GM12891 (cell line): ENCODE data around the gene TAF11L5. TPM values are rescaled to one million over a fixed set of nuclear protein-coding genes. Genes with fewer than 3 reads are reported as not detected.
"Not testable (repeated sequence)": the region's sequence is repeated elsewhere in the genome, so short reads cannot be mapped to it uniquely, and the experiment has no call there.

Experiments used
- DNase-seq: peaks from one replicate; pipeline ENCODE4 v3.0.0; 2011; ENCODE audit warnings: low spot score; ENCODE audit not compliant: insufficient read length
- FAIRE-seq: peaks from 2 replicates; lab custom pipeline; 2011; peaks lifted over from hg19 to GRCh38; lab: Jason Lieb, UNC
- PAX5 ChIP-seq: IDR thresholded peaks from 2 replicates; pipeline ENCODE4 v1.6.1; 2011; ENCODE audit warnings: low read length, moderate library complexity, mild to moderate bottlenecking; ENCODE audit not compliant: insufficient read depth, severe bottlenecking
- POLR2A ChIP-seq: IDR thresholded peaks from 2 replicates; pipeline ENCODE4 v1.6.1; 2011; ENCODE audit warnings: low read depth, low read length, control low read depth
- POLR2AphosphoS5 ChIP-seq: IDR thresholded peaks from 2 replicates; pipeline ENCODE4 v1.6.1; 2011; ENCODE audit warnings: low read depth, low read length, control low read depth
- POU2F2 ChIP-seq: IDR thresholded peaks from 2 replicates; pipeline ENCODE4 v1.6.1; 2011; ENCODE audit warnings: low read depth, mild to moderate bottlenecking, control low read depth, low read length, moderate library complexity
- SPI1 ChIP-seq: IDR thresholded peaks from 2 replicates; pipeline ENCODE4 v1.6.1; 2011; ENCODE audit warnings: low read depth, low read length, control low read depth
- TAF1 ChIP-seq: IDR thresholded peaks from 2 replicates; pipeline ENCODE4 v1.6.1; 2011; ENCODE audit warnings: low read depth, low read length, control low read depth
- polyA plus RNA-seq: library from polyadenylated mRNA; unstranded; fragments of >200 nt; gene quantifications from one replicate; pipeline ENCODE4 v1.2.1, GENCODE V29; 2012; ENCODE audit warnings: low read depth, missing spikeins, inconsistent platforms; ENCODE audit not compliant: missing spikeins

TAF11L5 gene
- polyA plus RNA-seq = not detected

- not testable (repeated sequence) for FAIRE-seq, DNase-seq
These were observed at the start of gene TAF11L5 for GRCh38 chr5:17524935-17525334. Gene TAF11L5, plus strand, starts transcription at chr5:17525235.

- DNase-seq = no peak
- TF ChIP-seq SPI1 = no peak
- no peak for TF ChIP-seq PAX5
- TF ChIP-seq POLR2AphosphoS5 = no peak
- no peak for TF ChIP-seq TAF1
- no peak for TF ChIP-seq POU2F2
- TF ChIP-seq POLR2A = no peak
- no peak for FAIRE-seq
These were observed 48.0 kb upstream of the TAF11L5 start for GRCh38 chr5:17477043-17477442.

GRCh38 chr5:17477573-17478265, 47.3 kb upstream of the TAF11L5 start:
- TF ChIP-seq PAX5 (no peak), POU2F2 (no peak), TAF1 (no peak), SPI1 (no peak), POLR2AphosphoS5 (no peak), POLR2A (no peak)
- FAIRE-seq = no peak

GRCh38 chr5:17481378-17481777, 43.7 kb upstream of the TAF11L5 start:
- TF ChIP-seq TAF1 = no peak
- TF ChIP-seq SPI1 = no peak
- no peak for TF ChIP-seq POLR2AphosphoS5
- no peak for TF ChIP-seq PAX5
- no peak for TF ChIP-seq POLR2A
- TF ChIP-seq POU2F2 = no peak
- FAIRE-seq = no peak

More at GRCh38 chr5:17477573-17478265, 47.3 kb upstream of the TAF11L5 start:
- no peak for DNase-seq

GRCh38 chr5:17482790-17483189, 42.2 kb upstream of the TAF11L5 start:
- FAIRE-seq (no peak), DNase-seq (no peak)

More at GRCh38 chr5:17481378-17481777, 43.7 kb upstream of the TAF11L5 start:
- no peak for DNase-seq

GRCh38 chr5:17486464-17487173, 38.4 kb upstream of the TAF11L5 start:
- not testable (repeated sequence) for FAIRE-seq, DNase-seq

More at GRCh38 chr5:17482790-17483189, 42.2 kb upstream of the TAF11L5 start:
- no peak for TF ChIP-seq PAX5
- no peak for TF ChIP-seq POU2F2
- TF ChIP-seq POLR2A = no peak
- no peak for TF ChIP-seq POLR2AphosphoS5
- no peak for TF ChIP-seq TAF1
- TF ChIP-seq SPI1 = no peak

GRCh38 chr5:17487174-17487512, 37.9 kb upstream of the TAF11L5 start:
- FAIRE-seq (no peak), DNase-seq (no peak)
- no peak for TF ChIP-seq POLR2AphosphoS5
- no peak for TF ChIP-seq TAF1

- not testable (repeated sequence) for FAIRE-seq, DNase-seq
These were observed 33.8 kb upstream of the TAF11L5 start for GRCh38 chr5:17491257-17491656.

GRCh38 chr5:17492770-17493169, 32.3 kb upstream of the TAF11L5 start:
- TF ChIP-seq PAX5 = no peak
- no peak for TF ChIP-seq POLR2A
- TF ChIP-seq POU2F2 = no peak
- no peak for TF ChIP-seq TAF1
- TF ChIP-seq POLR2AphosphoS5 = no peak
- no peak for TF ChIP-seq SPI1
- FAIRE-seq (no peak), DNase-seq (no peak)

- TF ChIP-seq TAF1 = no peak
- no peak for TF ChIP-seq PAX5
- no peak for TF ChIP-seq POU2F2
- no peak for TF ChIP-seq POLR2AphosphoS5
- no peak for TF ChIP-seq POLR2A
- no peak for TF ChIP-seq SPI1
- DNase-seq (no peak), FAIRE-seq (no peak)
These were observed 27.6 kb upstream of the TAF11L5 start for GRCh38 chr5:17497446-17497845.

- not testable (repeated sequence) for FAIRE-seq, DNase-seq
These were observed 27.1 kb upstream of the TAF11L5 start, which contains the start of gene TAF11L2 for GRCh38 chr5:17497931-17498330. Gene TAF11L2, plus strand, starts transcription at chr5:17498231.
